IPS-18c (cell line): Measurements from ENCODE around the gene AP1M1.
"Not testable (repeated sequence)": the region's sequence is repeated elsewhere in the genome, so short reads cannot be mapped to it uniquely, and the experiment has no call there.

Source experiments
- H3K4me3 ChIP-seq: 2 replicates; pipeline ENCODE4 v1.7.0; 2013; ENCODE audit warnings: low read depth, mild to moderate bottlenecking, low read length, moderate library complexity; ENCODE audit not compliant: insufficient read depth
- H3K9me3 ChIP-seq: one replicate; pipeline ENCODE4 v1.6.1; 2013; ENCODE audit warnings: mild to moderate bottlenecking, low read length, moderate library complexity; ENCODE audit not compliant: control insufficient read depth, insufficient read depth

The AP1M1 gene

GRCh38 chr19:16262618-16263017 lies 64.9 kb downstream of the AP1M1 start:
- H3K4me3 ChIP-seq = no peak overlapping the region
- H3K9me3 ChIP-seq = no peaks in the 10 kb centered on the region

GRCh38 chr19:16263141-16263761 lies 65.5 kb downstream of the AP1M1 start:
- Histone ChIP-seq H3K4me3 (no peak overlapping the region), H3K9me3 (no peaks in the 10 kb centered on the region)

DNA sequence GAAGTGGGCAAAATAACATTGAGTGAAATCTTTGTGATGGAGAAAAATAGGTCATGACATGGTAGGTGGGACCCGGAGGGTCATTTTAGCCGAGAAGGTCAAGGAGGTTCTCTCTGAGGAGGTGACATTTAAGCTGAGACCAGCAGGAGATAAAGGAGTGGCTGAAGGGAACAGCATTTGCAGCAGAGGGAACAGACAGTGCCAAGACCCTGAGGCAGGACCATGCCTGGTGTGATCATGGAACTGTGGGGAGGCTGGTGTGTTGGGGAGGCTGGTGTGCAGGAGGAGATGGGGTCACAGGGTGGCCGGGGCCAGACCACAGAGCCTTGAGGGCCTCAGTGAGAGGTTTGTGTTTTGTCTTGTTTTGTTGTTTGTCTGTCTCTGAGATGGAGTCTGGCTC lies 67.5 kb downstream of the AP1M1 start:
- Histone ChIP-seq H3K4me3 (no peak overlapping the region), H3K9me3 (no peaks in the 10 kb centered on the region)

GRCh38 chr19:16265890-16266585 lies 68.3 kb downstream of the AP1M1 start:
- no peaks in the 10 kb centered on the region for H3K9me3 ChIP-seq
- H3K4me3 ChIP-seq = no peak overlapping the region

- H3K9me3 ChIP-seq = no peaks in the 10 kb centered on the region
Measured at GRCh38 chr19:16266586-16266942, 68.9 kb downstream of the AP1M1 start.

GRCh38 chr19:16268676-16269319 lies 71.1 kb downstream of the AP1M1 start:
- Histone ChIP-seq H3K9me3 (no peaks in the 10 kb centered on the region), H3K4me3 (no peak overlapping the region)

More at GRCh38 chr19:16266586-16266942, 68.9 kb downstream of the AP1M1 start:
- no peak overlapping the region for H3K4me3 ChIP-seq

DNA sequence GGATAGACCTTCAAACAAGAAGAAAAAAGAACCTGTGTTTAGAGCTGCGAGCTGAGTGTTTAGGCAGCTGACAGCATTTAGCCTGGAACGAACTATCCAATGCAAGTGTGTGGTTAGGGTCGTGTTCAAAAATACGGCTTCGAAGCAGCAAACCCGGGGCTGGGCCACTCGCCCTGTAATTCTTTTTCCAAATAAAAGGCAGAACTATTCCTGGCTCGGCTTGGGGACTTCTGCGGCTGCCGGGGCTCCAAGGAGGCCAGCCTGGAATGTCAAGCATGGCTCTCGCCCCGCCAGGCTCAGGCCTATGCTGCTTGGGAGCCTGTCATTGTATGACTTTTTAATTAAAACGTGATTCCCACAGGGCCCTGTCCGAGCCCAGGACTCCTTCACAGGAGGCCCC lies 75.2 kb downstream of the AP1M1 start:
- no peaks in the 10 kb centered on the region for H3K9me3 ChIP-seq
- H3K4me3 ChIP-seq = no peak overlapping the region

- no peaks in the 10 kb centered on the region for H3K9me3 ChIP-seq
- H3K4me3 ChIP-seq = no peak overlapping the region
Measured at GRCh38 chr19:16274447-16274846, 76.7 kb downstream of the AP1M1 start.

DNA sequence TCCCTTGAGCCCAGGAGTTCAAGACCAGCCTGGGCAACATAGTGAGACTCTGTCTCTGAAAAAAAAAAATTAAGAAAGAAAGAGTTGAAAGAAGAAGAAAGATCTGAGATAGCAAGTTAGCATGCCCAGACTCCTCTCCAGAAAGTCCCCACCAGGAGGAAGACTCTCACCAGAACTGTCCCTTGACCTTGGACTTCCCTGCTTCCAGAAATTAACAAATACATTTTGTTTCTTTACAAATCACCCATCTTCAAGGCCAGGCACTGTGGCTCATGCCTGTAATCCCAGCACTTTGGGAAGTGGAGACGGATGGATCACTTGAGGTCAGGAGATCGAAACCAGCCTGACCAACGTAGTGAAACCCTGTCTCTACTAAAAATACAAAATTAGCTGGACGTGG lies 82.6 kb downstream of the AP1M1 start:
- no peak overlapping the region for H3K4me3 ChIP-seq
- H3K9me3 ChIP-seq = no peaks in the 10 kb centered on the region

GRCh38 chr19:16281743-16282142 lies 84.0 kb downstream of the AP1M1 start:
- Histone ChIP-seq H3K9me3 (no peaks in the 10 kb centered on the region), H3K4me3 (no peak overlapping the region)

GRCh38 chr19:16283210-16284061 lies 85.7 kb downstream of the AP1M1 start:
- no peak overlapping the region for H3K4me3 ChIP-seq
- no peaks in the 10 kb centered on the region for H3K9me3 ChIP-seq

- Histone ChIP-seq H3K4me3 (no peak overlapping the region), H3K9me3 (no peaks in the 10 kb centered on the region)
Measured at GRCh38 chr19:16284505-16284904, 86.8 kb downstream of the AP1M1 start.

GRCh38 chr19:16285079-16285478 lies 87.4 kb downstream of the AP1M1 start:
- not testable (repeated sequence) for H3K4me3 ChIP-seq, H3K9me3 ChIP-seq

GRCh38 chr19:16285769-16286498 lies 88.2 kb downstream of the AP1M1 start:
- no peaks in the 10 kb centered on the region for H3K9me3 ChIP-seq
- H3K4me3 ChIP-seq = no peak overlapping the region

DNA sequence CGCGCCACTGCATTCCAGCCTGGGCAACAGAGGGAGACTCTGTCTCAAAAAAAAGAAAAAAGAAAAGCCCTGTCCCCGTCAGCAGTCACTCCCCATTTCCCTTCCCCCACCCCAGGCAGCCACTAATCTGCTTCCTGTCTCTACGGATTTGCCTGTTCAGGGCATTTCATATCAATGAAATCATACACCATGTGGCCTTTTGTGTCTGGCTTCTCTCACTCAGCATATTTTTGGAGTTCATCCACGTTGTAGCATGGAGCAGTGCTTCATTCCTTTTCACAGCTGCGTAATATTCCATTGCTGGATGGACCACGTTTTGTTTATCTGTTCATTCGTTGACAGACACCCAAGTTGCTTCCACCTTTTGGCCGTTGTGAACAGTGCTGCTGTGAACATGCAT lies 90.8 kb downstream of the AP1M1 start:
- Histone ChIP-seq H3K4me3 (no peak overlapping the region), H3K9me3 (no peaks in the 10 kb centered on the region)

DNA sequence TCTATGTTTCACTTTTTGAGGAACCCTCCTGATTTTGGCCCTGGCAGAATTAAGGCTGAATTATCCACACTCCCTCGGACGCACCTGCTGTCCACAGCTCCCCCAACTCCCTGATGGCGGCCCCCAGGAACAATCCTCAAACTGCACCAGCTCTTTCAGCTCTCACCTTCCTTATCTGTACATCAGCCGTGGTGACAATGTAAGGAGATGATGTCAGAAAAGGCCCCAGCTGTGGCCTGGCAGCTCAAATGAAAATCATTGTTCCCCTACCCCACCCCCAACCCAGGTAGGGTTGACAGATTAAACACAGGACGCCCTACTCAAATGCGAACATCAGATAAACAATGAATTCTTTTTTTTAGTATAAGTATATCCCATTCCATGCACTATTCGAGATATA lies 91.9 kb downstream of the AP1M1 start:
- no peaks in the 10 kb centered on the region for H3K9me3 ChIP-seq
- H3K4me3 ChIP-seq = no peak overlapping the region

GRCh38 chr19:16290692-16291091 lies 93.0 kb downstream of the AP1M1 start:
- no peak overlapping the region for H3K4me3 ChIP-seq
- H3K9me3 ChIP-seq = no peaks in the 10 kb centered on the region
